Activated CD4-positive, alpha-beta T cell treated with anti-CD3 and anti-CD28 coated beads, Interleukin-2, amount 50 U/mL, for 24 hours (primary cell): ENCODE results near the gene MUC13.
A peak's percentile ranks its signal among the peaks of the same experiment; 100 is the strongest.

Experiments used
- DNase-seq, 2 donors: peaks; one replicate each; pipeline ENCODE4 v3.0.0-alpha.2; 2020; ENCODE audit warnings: low read depth in 1 of 2, low spot score in 1 of 2

MUC13 gene

DNA sequence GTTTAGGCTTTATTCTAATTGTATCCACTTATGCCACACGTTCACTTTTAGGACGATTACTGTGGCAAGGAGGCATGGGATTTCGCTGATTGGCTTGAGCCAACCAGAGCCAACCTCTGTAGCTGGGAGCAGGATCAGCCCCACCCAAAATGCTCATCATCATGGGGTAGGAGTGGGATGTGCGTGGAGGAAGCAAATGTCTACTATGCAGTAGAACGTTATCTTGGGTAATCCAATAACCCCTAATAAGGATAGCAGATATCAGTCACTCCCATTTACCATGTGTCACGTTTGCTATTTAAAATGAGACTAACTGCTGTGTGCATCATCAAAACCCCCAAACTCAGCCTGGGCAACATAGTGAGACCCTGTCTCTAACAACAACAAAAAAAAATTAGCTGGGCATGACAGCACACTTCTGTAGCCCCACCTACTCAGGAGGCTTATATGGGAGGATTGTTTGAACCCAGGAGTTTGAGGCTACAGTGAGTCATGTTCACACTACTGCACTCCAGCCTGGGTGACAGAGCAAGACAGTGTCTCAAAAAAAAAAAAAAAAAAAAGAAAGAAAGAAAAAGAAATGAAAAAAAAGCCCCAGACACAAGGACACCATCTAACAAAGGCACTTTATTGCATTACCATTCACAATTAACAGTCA is 29.6 kb downstream of the MUC13 start:
- DNase-seq = no peak

GRCh38 chr3:124903896-124904834 is 30.4 kb downstream of the MUC13 start:
- DNase-seq = no peak

GRCh38 chr3:124896824-124897526 is 37.6 kb downstream of the MUC13 start:
- DNase-seq = no peak

DNA sequence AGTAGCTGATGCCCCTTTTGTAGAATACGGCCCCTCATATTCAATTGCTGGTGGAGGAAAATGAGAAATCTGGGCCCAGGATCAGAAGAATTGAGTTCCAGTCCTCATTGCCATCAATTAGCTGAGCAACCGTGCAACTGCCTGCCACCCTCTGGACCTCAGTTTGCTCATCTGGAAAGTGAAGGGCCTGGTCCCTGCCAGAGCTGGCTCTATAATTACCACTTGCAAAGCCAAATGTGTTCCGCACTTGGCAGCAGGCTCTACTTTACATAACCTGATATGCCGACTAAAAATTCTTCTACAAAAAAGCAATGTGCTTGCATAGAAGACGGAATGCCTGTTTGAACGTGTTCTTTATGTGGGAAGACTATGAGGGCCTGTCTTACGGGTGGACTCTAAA is 38.8 kb downstream of the MUC13 start:
- DNase-seq = no peak

DNA sequence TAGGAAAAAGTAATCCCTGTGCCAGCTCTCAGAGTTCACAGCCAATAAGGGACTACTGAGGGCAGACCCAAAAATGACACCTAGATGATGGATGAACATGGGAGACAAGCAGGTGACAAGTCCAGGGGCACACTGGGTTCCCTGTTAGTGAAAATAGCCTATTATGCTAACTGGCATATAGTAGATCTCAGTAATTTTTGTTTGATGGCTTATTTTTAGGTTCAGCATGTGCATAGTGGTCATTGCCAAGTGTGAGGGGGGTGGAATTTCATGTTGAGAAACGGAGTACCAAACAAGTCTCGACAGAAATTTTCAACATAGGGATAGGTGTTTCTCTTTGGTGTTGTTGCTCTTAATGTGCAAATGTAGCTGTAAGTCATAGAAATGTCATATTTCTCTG is 41.0 kb downstream of the MUC13 start:
- no peak for DNase-seq

DNA sequence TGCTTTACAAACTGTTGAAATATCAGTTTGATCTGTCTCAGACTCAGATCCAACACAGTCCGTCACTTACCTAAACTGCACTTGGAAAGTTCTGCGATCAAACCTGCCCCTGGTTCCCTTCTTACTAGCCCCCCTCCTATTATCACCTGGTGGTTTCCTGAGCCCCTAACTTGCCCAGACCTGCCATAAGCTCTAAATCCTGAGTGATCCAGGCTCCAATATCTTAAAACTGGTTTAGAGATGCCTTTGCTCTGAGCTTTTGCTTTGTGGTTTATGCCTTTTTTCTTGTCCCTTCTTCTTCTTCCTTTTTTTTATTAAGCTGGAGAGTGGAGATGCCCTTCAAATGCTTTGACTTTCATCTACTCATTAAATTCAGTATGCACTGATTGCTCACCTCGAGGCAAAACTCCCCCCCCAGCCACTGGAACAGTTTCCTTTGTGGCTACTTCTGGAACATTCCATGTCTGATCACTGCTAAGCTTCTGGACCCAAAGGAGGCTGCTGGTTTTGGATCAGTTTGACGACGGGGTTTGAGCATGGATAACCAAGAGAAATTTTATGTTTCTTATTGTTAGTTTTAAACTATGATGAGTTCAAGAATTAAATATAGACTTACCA is 43.9 kb downstream of the MUC13 start:
- no peak for DNase-seq

- DNase-seq = no peak
These were observed 45.8 kb downstream of the MUC13 start for GRCh38 chr3:124888482-124889441.

DNA sequence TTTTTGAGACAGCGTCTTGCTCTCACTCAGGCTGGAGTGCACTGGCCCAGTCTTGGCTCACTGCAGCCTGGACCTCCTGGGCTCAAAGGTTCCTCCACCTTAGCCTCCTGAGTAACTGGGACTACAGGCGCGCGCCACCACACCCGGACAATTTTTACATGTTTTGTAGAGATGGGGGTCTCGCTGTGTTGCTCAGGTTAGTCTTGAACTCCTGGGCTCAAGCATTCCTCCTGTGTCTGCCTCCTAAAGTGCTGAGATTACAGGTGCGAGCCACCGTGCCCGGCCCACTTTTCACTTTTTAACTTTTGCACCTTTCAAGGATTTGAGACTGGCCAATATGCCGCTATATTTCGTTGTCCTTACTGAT is 46.6 kb downstream of the MUC13 start:
- no peak for DNase-seq

DNA sequence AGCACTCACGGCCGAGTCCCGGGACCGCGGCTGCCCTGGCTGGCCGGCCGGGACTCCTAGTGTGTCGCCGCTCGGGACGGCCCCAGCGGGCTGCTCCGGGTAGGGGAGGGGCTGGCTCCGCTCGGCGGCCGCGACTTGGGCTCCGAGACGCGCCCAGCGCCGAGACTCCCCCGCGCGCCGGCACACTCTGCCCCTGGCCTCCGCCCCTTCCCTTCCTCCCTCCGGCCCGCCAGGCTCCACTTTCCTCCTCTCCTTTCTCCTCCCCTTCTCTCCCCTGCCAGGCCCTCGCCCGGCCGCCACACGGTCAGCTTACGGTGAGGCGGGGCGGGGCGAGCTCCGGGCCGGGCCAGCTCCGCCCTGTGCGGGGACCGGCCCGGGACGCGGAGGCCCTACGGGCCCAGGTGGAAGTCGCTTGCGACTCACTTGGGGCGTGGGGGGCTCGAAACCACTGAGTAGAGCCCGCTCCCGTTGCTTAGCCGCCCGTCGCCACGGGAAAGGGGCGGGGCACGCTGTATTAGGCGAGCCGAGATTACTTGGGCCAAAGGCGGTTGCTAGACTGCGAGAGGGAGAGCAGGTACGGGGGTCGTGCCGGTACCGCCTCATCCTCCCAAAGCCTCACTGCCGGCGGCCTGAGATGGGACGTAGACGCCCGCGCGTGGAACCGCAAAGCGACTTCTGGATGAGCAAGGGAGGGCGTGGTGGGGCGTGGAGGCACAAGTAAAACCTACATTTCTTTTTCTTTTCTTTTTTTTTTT is 47.2 kb downstream of the MUC13 start, which contains the start of gene ITGB5:
TSS of gene ITGB5 (minus strand) at position 189 of the 755 bp plus-strand sequence. CDS start 365 bp downstream, outside the sequence.
- peak in 1 of 2 donors; percentile 1 for DNase-seq

DNA sequence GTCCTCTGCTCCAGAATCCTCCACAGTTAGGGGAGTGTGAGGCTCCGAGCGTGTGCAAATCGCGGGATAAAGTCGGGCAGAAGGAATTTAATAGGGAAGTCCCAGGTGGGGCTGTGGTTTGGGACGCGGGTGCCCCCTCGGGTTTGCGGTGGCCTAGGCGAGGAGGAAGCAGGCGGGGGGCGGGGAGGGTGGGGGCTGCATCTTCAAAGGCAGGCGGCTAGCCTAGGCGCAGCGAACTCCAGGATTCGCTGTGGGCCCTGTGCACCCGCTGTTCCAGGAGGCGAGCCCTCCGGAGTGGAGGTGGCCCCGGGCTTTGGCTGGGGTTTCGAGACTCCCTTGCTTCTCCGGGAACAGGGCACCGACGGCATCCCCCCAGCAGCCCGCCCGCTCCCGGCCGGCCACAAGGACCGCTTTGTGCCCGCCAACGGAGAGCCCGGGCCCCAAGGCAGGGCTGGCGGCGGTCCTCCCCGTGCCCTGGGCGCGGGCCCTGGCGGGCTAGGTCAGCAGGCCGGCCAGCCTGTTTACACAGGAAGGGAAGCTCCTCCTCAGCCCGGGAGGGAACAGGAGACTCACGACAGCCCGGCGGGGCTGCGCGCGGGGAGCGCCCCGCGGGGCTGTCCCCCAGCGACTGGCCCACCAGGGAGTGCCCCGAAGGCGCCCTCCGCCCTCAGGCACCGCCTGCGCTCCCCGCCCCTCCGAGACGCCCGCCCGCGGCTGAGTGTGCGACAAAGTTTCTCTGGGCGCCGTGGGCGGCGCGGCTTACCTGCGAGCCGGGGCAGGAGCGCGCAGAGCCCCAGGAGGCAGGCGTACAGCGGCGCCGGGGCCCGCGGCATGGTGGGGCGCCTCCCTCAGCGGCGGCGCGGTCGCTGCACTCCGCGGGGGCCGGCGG is 48.1 kb downstream of the MUC13 start:
- DNase-seq = peak in 1 of 2 donors; percentile 6

GRCh38 chr3:124885466-124886167 is 48.9 kb downstream of the MUC13 start:
- DNase-seq = no peak

GRCh38 chr3:124884474-124885101 is 50.0 kb downstream of the MUC13 start:
- DNase-seq = no peak

DNA sequence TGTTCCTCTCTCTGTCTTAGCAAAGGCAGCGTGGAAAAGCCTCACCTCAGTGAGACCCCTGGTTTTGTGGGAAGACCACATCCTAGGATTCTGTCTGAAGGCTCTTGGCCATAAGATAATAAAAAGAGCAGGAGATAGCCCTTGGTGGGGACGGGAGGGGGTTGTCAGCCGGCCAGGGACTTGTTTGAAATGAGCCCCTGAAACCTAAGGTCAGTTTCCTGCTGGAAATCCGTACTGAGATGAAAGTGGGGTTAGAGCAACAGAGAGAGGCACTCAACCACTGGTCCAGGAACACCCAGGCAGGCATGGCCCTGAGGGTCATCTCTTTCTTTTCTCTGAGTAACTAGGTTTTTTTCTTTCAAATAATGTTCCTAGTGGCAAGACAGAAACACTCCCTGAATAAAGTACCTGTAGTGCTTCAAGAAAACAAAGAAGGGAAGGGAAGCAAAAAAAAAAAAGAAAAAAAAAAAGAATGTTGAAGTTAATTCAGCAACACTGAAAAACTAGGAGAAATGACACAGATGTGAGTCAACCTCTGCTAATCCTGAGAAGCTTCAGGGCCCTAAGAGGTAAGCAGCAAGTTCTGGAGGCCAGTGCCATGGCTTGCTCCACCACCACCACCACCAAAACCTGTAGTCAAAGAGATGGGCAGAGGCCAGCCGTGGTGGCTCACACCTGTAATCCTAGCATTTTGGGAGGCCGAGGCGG is 50.6 kb downstream of the MUC13 start:
- no peak for DNase-seq

DNA sequence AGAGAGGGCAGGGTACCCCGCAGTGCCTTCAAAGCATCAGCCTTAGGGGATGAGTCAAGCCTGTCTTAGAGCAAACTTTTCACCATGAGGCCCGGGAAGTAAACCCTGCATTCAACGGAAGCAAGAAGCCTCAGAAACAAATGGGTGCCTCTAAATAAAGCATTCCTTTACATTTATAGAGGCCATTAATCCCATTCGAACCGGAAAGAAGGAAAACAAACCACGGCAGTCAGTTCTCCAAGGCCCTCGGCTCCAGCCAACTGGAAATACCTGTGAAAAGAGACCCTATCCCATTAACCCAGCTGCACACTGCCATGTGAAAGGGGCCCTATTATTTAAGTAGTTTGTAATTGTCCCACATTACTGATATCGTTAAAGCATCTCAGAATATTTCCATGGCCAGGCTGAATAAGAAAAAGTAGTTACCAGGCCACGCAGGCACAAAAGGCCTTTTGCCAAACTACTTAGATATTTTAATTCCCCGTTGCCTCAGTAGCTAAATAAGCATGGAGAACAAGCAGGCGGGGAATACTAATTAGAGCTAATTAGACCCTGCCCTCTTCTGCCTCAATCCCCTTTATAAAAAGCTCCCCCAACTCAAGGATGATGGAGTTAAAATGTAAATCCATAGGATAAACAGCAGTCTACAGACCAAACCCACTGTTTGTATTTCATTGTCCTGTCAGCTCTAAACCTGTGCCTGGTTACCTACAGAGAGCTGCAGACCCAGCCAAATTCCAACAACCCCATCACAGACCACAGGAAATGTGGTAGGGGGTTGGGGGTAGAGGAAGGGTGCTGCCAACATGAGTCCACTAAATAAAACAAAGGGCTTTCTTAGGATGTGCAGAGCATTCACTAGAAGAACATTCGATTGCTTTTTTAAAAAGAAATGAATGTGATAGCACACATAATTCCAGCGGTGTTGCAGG is 51.5 kb downstream of the MUC13 start:
- no peak for DNase-seq

- DNase-seq = no peak
These were observed 52.4 kb downstream of the MUC13 start for GRCh38 chr3:124881976-124882697.
